AG04449 (cell line): ENCODE data around the gene ERN1.
"Not testable (repeated sequence)": the region's sequence is repeated elsewhere in the genome, so short reads cannot be mapped to it uniquely, and the experiment has no call there.

Source experiments
- CTCF ChIA-PET: fragments of 350-600 bp; formaldehyde crosslinking; extraction: SDS; loops from one replicate; lab custom pipeline; 2021; ENCODE audit warnings: antibody characterized with exemption; lab: Yijun Ruan, JAX
- POLR2A ChIA-PET: fragments of 400-600, 350-600 bp; formaldehyde crosslinking; extraction: SDS; loops from one replicate; lab custom pipeline; 2020; ENCODE audit warnings: antibody characterized with exemption, inconsistent platforms; lab: Yijun Ruan, JAX
- DNase-seq: peaks from one replicate; pipeline ENCODE4 v3.0.0-alpha.2; 2010; ENCODE audit warnings: low read depth, low spot score
- H3K4me3 ChIP-seq: 2 replicates; pipeline ENCODE4 v1.5.1; 2011; ENCODE audit warnings: low read depth, mild to moderate bottlenecking, control low read depth, low read length
- TF ChIP-seq, protein P1 (sequence below): IDR thresholded peaks from one replicate; pipeline ENCODE4 v1.5.1; 2011; ENCODE audit warnings: mild to moderate bottlenecking, moderate library complexity, low read length, control low read depth, inconsistent platforms; ENCODE audit not compliant: insufficient read depth; ENCODE audit errors: missing control alignments

The ERN1 gene

DNA sequence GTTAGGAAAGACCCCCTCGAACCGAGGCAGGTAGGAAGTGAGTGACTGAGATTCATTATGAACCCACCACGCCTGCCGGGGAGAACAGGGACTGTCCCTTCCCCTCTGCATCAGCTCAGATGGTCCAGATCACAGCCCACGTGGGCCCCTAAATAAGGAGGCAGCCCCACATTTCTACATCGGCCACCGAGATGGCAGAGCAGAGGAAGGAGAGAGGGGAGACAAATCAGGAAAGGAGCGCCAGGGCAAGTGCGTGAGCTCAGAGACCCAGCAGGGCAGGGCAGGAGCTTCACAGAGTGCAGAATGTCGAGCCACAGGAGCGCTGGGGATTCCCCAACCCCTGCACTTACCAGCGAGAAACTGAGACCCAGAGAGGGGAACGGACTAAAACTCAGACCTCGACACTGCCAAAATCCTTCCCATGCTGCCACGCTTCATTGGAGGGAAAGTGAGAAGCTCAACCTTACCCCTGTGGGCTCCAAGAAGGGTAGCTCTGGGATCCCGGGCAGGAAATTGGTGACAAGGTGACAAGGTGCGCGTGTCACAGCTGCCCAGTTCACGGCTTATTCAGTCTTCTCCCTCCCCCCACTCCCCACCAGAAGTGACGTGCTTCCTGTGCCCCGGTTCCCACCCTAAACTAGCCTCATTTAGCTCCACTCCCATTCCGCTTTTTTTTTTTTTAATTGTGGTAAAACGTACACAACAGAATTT, 109.7 kb downstream of the ERN1 start, which contains the start of gene ICAM2:
TSS of gene ICAM2 (minus strand) at position 578 of the 711 bp plus-strand sequence. CDS start 13,942 bp downstream, outside the sequence.
- DNase-seq = no peak
- TF ChIP-seq, protein P1, sequence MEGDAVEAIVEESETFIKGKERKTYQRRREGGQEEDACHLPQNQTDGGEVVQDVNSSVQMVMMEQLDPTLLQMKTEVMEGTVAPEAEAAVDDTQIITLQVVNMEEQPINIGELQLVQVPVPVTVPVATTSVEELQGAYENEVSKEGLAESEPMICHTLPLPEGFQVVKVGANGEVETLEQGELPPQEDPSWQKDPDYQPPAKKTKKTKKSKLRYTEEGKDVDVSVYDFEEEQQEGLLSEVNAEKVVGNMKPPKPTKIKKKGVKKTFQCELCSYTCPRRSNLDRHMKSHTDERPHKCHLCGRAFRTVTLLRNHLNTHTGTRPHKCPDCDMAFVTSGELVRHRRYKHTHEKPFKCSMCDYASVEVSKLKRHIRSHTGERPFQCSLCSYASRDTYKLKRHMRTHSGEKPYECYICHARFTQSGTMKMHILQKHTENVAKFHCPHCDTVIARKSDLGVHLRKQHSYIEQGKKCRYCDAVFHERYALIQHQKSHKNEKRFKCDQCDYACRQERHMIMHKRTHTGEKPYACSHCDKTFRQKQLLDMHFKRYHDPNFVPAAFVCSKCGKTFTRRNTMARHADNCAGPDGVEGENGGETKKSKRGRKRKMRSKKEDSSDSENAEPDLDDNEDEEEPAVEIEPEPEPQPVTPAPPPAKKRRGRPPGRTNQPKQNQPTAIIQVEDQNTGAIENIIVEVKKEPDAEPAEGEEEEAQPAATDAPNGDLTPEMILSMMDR = no peak
- ChIA-PET CTCF (interaction anchor here (0.6 to 16.7 kb wide), 9 partner anchors 9 to 154 kb away, joined by 3 to 1118 read pairs (median 8); partner anchors contain the start of genes ERN1 and GH1), POLR2A (no interaction called here)
- H3K4me3 ChIP-seq = peak within 1 kb of the TSS; percentile 20; the same call in 1 of the 2 replicates

DNA sequence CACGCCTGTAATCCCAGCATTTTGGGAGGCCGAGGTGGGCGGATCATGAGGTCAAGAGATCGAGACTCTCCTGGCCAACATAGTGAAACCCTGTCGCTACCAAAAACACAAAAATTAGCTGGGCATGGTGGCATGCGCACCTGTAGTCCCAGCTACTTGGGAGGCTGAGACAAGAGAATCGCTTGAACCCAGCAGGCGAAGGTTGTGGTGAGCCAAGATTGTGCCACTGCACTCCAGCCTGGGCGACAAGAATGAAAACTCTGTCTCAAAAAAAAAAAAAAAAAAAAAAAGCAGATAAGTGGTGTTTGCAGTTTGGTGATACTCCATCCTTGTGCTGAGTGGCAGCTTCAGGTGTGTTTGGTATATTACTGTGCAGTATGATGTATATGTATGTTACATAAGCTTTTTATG, 110.4 kb downstream of the ERN1 start:
- DNase-seq, POLR2A ChIA-PET, H3K4me3 ChIP-seq: not testable (repeated sequence)
- CTCF ChIA-PET = interaction anchor here (0.7 to 16.7 kb wide), 6 partner anchors 10 to 114 kb away, joined by 3 to 1118 read pairs (median 23); partner anchors contain the start of genes ERN1 and GH1

DNA sequence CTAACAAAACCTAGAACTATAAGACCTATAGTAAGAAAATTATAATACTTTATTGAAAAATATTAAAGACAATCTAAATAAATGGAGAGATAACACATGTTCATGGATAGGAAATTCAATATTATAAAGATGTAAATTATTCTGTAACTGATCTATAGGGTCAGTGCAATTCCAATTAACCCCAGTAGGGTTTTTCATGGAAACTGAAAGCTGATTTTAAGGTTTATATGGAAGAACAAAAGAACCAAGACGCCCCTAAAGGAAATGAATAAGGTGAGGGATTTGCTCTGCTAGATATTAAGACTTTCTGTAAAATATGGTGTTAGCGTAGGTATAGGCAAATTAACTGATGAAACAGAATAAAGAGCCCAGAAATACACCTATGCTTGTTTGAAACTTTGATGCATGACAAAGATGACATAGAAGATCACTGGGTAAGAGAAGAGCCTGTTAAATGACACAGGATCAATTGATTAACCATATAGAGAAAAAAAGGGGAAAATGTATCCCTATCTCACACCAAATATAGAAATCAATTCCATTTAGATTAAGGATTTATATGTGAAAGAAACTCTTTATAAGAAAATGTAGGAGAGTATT, 112.5 kb downstream of the ERN1 start:
- ChIA-PET CTCF (interaction anchor here (0.9 to 6.1 kb wide), 13 partner anchors 8 to 115 kb away, joined by 3 to 53 read pairs (median 5); partner anchors contain the start of genes CSHL1 and GH1), POLR2A (no interaction called here)
- TF ChIP-seq, protein P1 = no peak
- DNase-seq = no peak
- no peak overlapping the region for H3K4me3 ChIP-seq

DNA sequence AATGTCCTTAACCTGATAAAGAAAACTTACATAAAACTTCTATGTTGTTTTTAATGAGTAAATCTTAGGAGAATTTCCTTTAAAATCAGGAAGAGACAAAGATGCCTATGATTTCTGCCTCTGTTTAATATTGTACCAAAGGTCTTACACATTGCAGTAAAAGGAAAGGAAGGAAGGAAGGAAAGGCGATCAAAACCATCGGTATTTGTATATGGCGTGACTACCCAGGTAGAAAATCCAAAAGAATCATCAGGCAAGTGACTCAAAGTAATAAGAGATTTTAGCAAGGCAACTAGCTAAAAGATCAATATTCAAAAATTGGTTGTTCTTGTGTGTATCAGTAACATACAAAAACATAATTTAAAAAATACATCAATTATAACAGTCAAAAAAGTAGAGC, 113.0 kb downstream of the ERN1 start:
- ChIA-PET CTCF (interaction anchor here (0.9 to 6.1 kb wide), 12 partner anchors 8 to 116 kb away, joined by 3 to 53 read pairs (median 5); partner anchors contain the start of genes CSHL1 and GH1), POLR2A (no interaction called here)
- TF ChIP-seq, protein P1 = no peak
- no peak overlapping the region for H3K4me3 ChIP-seq
- DNase-seq = no peak

DNA sequence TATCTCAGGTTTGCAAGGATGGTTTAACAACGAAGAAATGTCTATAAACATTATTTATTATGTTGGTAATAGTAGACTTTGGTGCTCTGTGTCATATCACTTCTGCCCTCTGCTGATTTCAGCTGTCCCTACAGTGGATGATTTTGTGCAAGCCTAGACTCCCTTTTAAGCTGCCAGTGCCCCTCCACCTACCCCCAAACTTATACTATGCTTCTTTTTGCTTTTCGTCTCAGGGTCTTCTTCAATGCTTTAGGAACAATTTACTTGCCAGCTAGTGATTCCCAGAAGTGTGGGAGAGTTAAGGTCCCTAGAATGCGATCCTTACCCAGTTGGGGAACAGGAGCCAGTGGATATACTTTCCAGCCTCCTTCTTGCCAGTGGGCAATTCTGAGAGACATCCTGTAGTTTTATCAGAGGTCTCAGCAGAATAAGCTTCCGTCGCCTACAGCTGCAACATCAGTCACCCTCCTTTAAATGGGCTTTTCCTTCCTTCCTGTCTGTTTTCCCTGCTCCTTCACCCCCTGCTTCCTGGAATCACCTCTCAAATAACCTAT, 113.6 kb downstream of the ERN1 start:
- ChIA-PET CTCF (interaction anchor here (1.1 to 6.1 kb wide), 11 partner anchors 9 to 116 kb away, joined by 4 to 53 read pairs (median 5); partner anchors contain the start of genes CSHL1 and GH1), POLR2A (no interaction called here)
- H3K4me3 ChIP-seq = no peak overlapping the region

DNA sequence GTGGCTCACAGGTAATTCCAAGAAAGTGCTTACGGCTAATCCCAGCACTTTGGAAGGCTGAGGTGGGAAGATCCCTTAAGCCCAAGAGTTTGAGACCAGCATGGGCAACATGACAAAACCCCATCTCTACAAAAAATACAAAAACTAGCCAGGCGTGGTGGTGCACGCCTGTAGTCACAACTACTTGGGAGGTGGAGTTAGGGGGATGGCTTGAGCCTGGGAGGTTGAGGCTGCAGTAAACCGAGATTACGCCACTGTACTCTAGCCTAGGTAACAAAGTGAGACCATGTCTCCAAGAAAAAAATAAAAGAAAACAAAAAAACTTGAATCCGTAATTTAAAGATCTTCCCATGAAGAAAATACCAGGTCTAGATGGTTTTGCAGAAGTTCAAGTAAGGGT, 114.5 kb downstream of the ERN1 start:
- CTCF ChIA-PET = no interaction called here
- no peak overlapping the region for H3K4me3 ChIP-seq
- DNase-seq = no peak
- POLR2A ChIA-PET = no interaction called here
- TF ChIP-seq, protein P1 = no peak

More for the DNA sequence above, 113.6 kb downstream of the ERN1 start:
- DNase-seq = no peak
- TF ChIP-seq, protein P1 = no peak
